ENCODE data around the gene CFAP54. TPM values are rescaled to one million over a fixed set of nuclear protein-coding genes. Genes with fewer than 3 reads are reported as not detected.

CFAP54 gene
- total RNA-seq, 1 experiment from 2014 or later: 0.09 TPM

- Mint-ChIP-seq H3K4me1 (peaks cover 14% of the 10 kb centered on the region), H3K9me3 (no peaks in the 10 kb centered on the region), H3K27me3 (ENCODE audit: low read depth) (no peaks in the 10 kb centered on the region), H3K36me3 (no peaks in the 10 kb centered on the region), H3K4me3 (no peak overlapping the region), H3K27ac (peak overlapping the region; percentile 32; the same call in 1 of the 2 replicates)
- CTCF ChIA-PET: interaction anchor here (0.7 to 1.6 kb wide), 2 partner anchors 17 to 171 kb away, joined by 3 to 5 read pairs; no protein-coding TSS in a partner anchor
- POLR2A ChIA-PET: no interaction called here
- ATAC-seq: peak; percentile 92
- peak; percentile 21 for DNase-seq (ENCODE audit: low spot score)
- TF ChIP-seq USF1 (CRISPR knock-in tag; IDR thresholded peaks at IDR 0.05) (0 out of 2 replicates have a peak, but pooled peaks have one; percentile 28), OVOL2 (CRISPR knock-in tag; IDR thresholded peaks at IDR 0.05; ENCODE audit: borderline replicate concordance) (no peak), HMGA2 (CRISPR knock-in tag; IDR thresholded peaks at IDR 0.05) (no peak), ETV6 (CRISPR knock-in tag; IDR thresholded peaks at IDR 0.05) (0 out of 2 replicates have a peak, but pooled peaks have one; percentile 35), ZNF232 (CRISPR knock-in tag; IDR thresholded peaks at IDR 0.05) (0 out of 2 replicates have a peak, but pooled peaks have one; percentile 31), NR1H2 (CRISPR knock-in tag; IDR thresholded peaks at IDR 0.05) (no peak), ARID4B (CRISPR knock-in tag; IDR thresholded peaks at IDR 0.05; ENCODE audit: borderline replicate concordance) (0 out of 2 replicates have a peak, but pooled peaks have one; percentile 52), CREM (CRISPR knock-in tag; IDR thresholded peaks at IDR 0.05) (0 out of 2 replicates have a peak, but pooled peaks have one; percentile 53)
- TF ChIP-seq, protein P1, sequence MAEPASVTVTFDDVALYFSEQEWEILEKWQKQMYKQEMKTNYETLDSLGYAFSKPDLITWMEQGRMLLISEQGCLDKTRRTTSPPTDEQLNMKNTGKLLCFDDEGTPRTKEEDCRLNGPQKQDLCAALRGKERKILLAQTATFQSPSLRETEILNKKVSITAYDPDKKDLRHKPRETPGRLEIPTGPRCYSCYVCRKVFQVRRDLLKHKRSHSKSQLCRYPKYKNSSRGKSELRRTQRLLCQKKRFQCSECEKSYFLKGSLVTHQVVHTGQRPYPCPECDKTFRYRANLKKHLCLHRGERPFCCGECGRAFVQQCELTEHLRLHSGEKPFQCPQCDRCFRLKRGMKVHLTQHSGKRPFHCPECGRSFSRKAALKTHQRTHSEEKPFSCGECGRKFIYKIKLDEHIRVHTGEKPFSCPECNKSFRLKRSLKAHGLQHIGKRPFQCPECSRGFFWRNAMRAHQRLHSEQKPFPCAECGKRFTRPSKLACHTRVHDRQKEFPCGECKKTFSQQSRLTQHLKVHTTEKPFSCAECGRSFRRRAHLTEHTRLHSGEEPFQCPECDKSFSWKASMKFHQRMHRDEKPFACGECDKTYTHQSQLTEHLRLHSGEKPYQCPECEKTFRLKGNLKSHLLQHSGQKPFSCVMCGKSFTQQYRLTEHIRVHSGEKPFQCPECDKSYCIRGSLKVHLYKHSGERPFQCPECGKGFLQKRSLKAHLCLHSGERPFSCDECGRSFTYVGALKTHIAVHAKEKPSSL (CRISPR knock-in tag; conservative IDR thresholded peaks at IDR 0.05): no peak
- TF ChIP-seq, protein P2, sequence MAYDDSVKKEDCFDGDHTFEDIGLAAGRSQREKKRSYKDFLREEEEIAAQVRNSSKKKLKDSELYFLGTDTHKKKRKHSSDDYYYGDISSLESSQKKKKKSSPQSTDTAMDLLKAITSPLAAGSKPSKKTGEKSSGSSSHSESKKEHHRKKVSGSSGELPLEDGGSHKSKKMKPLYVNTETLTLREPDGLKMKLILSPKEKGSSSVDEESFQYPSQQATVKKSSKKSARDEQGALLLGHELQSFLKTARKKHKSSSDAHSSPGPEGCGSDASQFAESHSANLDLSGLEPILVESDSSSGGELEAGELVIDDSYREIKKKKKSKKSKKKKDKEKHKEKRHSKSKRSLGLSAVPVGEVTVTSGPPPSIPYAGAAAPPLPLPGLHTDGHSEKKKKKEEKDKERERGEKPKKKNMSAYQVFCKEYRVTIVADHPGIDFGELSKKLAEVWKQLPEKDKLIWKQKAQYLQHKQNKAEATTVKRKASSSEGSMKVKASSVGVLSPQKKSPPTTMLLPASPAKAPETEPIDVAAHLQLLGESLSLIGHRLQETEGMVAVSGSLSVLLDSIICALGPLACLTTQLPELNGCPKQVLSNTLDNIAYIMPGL (CRISPR knock-in tag; IDR thresholded peaks at IDR 0.05): no peak
Observed at GRCh38 chr12:96749999-96750398, 260.6 kb downstream of the CFAP54 start.

- peaks cover 14% of the 10 kb centered on the region for H3K4me1 Mint-ChIP-seq
- no peak overlapping the region for H3K27ac Mint-ChIP-seq
- no peaks in the 10 kb centered on the region for H3K27me3 Mint-ChIP-seq (ENCODE audit: low read depth)
- ChIA-PET POLR2A (no interaction called here), CTCF (interaction anchor here (1.2 to 1.6 kb wide), 2 partner anchors 15 to 1210 kb away, joined by 3 to 5 read pairs; no protein-coding TSS in a partner anchor)
- H3K9me3 Mint-ChIP-seq: no peaks in the 10 kb centered on the region
- no peaks in the 10 kb centered on the region for H3K36me3 Mint-ChIP-seq
- no peak for DNase-seq (ENCODE audit: low spot score)
- no peak for ATAC-seq
- no peak overlapping the region for H3K4me3 Mint-ChIP-seq
- TF ChIP-seq E2F4 (CRISPR knock-in tag; IDR thresholded peaks at IDR 0.05; ENCODE audit: borderline replicate concordance, low read depth) (no peak), SMAD3 (CRISPR knock-in tag; IDR thresholded peaks at IDR 0.05; ENCODE audit: borderline replicate concordance) (no peak), MXD4 (CRISPR knock-in tag; IDR thresholded peaks at IDR 0.05; ENCODE audit: borderline replicate concordance) (no peak), ZSCAN18 (CRISPR knock-in tag; IDR thresholded peaks at IDR 0.05) (no peak), CDX4 (CRISPR knock-in tag; IDR thresholded peaks at IDR 0.05; ENCODE audit: borderline replicate concordance) (no peak), SP1 (CRISPR knock-in tag; conservative IDR thresholded peaks at IDR 0.05) (no peak), ATF6 (CRISPR knock-in tag; IDR thresholded peaks at IDR 0.05) (no peak), JUN (CRISPR knock-in tag; IDR thresholded peaks at IDR 0.05) (no peak)
- TF ChIP-seq, protein P3, sequence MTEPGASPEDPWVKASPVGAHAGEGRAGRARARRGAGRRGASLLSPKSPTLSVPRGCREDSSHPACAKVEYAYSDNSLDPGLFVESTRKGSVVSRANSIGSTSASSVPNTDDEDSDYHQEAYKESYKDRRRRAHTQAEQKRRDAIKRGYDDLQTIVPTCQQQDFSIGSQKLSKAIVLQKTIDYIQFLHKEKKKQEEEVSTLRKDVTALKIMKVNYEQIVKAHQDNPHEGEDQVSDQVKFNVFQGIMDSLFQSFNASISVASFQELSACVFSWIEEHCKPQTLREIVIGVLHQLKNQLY (CRISPR knock-in tag; IDR thresholded peaks at IDR 0.05): no peak
Observed at GRCh38 chr12:96751626-96752025, 262.2 kb downstream of the CFAP54 start.
